Keratinocyte (primary cell): Measurements from ENCODE around the gene TMEFF2.

ENCODE experiments used
- EZH2 ChIP-seq: IDR thresholded peaks from one replicate; pipeline ENCODE4 v1.6.1; 2012; ENCODE audit warnings: inconsistent platforms, mild to moderate bottlenecking, low read length, moderate library complexity
- TF ChIP-seq, protein P1 (sequence below), 3 experiments: IDR thresholded peaks in 1 of 3; conservative IDR thresholded peaks in 1 of 3; optimal IDR thresholded peaks in 1 of 3; 2 replicates in 2 of 3; 3 replicates in 1 of 3; pipeline versions ENCODE3 to v1.5.1; 2011; ENCODE audit warnings: low read length in 3 of 3, mild to moderate bottlenecking in 3 of 3, moderate library complexity in 2 of 3, control low read depth in 1 of 3, inconsistent platforms in 1 of 3; ENCODE audit not compliant: insufficient read depth in 2 of 3; ENCODE audit errors: extremely low read depth in 1 of 3

DNA sequence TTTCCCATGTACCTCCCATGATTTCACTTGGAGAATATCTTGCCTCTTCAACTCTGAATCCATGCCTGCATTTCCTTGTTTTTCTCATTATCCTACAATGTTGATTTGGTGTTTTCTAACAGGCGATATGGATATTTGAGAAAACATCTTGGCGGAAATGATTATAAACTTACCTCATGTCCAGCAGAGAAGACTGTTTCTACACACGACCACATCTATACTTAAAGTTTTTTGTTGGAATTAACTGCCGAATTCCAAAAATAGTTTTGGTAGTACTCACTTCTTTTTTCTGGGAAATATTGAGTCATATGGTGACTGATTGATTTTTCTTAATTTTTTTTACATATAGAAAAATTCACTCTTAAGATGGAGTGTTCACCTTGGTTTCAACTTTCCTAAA, 41.4 kb upstream of the TMEFF2 start:
- TF ChIP-seq, protein P1, sequence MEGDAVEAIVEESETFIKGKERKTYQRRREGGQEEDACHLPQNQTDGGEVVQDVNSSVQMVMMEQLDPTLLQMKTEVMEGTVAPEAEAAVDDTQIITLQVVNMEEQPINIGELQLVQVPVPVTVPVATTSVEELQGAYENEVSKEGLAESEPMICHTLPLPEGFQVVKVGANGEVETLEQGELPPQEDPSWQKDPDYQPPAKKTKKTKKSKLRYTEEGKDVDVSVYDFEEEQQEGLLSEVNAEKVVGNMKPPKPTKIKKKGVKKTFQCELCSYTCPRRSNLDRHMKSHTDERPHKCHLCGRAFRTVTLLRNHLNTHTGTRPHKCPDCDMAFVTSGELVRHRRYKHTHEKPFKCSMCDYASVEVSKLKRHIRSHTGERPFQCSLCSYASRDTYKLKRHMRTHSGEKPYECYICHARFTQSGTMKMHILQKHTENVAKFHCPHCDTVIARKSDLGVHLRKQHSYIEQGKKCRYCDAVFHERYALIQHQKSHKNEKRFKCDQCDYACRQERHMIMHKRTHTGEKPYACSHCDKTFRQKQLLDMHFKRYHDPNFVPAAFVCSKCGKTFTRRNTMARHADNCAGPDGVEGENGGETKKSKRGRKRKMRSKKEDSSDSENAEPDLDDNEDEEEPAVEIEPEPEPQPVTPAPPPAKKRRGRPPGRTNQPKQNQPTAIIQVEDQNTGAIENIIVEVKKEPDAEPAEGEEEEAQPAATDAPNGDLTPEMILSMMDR (optimal IDR thresholded peaks at IDR 0.05 in 1 of 3, IDR thresholded peaks at IDR 0.05 in 1 of 3, conservative IDR thresholded peaks at IDR 0.05 in 1 of 3; ENCODE audit: extremely low read depth in 1 of 3, insufficient read depth in 2 of 3, low read length in 3 of 3) = no peak
- no peak for TF ChIP-seq EZH2
